GM23338 (cell line): Measurements from ENCODE around the gene SDR42E2. TPM values are rescaled to one million over a fixed set of nuclear protein-coding genes. Genes with fewer than 3 reads are reported as not detected.

Experiments used
- ATAC-seq: fragments of 200-7000 bp; cut with Tn5 transposase; 3 replicates; pipeline ENCODE4 v1.9.1; 2020
- DNase-seq: peaks from one replicate; pipeline ENCODE4 v3.0.0-alpha.2; 2015; ENCODE audit warnings: low spot score
- H2AFZ ChIP-seq: fragments of 200-600 bp; sonication (generic); 2 replicates; pipeline ENCODE4 v1.8.0; 2016; ENCODE audit warnings: antibody characterized with exemption, mild to moderate bottlenecking, moderate library complexity
- H3F3A ChIP-seq: fragments of 200-600 bp; sonication (generic); replicated peaks from 2 replicates; pipeline ENCODE4 v1.8.0; 2017; ENCODE audit warnings: antibody characterized with exemption, mixed run types, low read depth
- H3K27ac ChIP-seq: fragments of 200-600 bp; sonication (generic); 2 replicates; pipeline ENCODE4 v1.6.1; 2016; ENCODE audit warnings: low read depth
- H3K27me3 ChIP-seq: fragments of 200-600 bp; sonication (generic); 2 replicates; pipeline ENCODE4 v1.8.0; 2016; ENCODE audit warnings: mild to moderate bottlenecking, mixed run types, moderate library complexity; ENCODE audit not compliant: insufficient read depth
- H3K36me3 ChIP-seq: fragments of 200-600 bp; sonication (generic); 2 replicates; pipeline ENCODE4 v1.8.0; 2016; ENCODE audit warnings: mild to moderate bottlenecking; ENCODE audit not compliant: insufficient read depth
- H3K4me1 ChIP-seq: fragments of 200-600 bp; sonication (generic); 2 replicates; pipeline ENCODE4 v1.8.0; 2016; ENCODE audit warnings: mild to moderate bottlenecking, moderate library complexity; ENCODE audit not compliant: insufficient read depth
- H3K4me2 ChIP-seq: fragments of 200-600 bp; sonication (generic); 2 replicates; pipeline ENCODE4 v1.7.1; 2017; ENCODE audit warnings: mixed run types
- H3K4me3 ChIP-seq: fragments of 200-600 bp; sonication (generic); 2 replicates; pipeline ENCODE4 v1.6.1; 2016; ENCODE audit warnings: mixed run types
- H3K79me2 ChIP-seq: fragments of 200-600 bp; sonication (generic); replicated peaks from 2 replicates; pipeline ENCODE4 v1.8.0; 2017; ENCODE audit warnings: mild to moderate bottlenecking; ENCODE audit not compliant: insufficient read depth
- H3K9me2 ChIP-seq: fragments of 200-600 bp; sonication (generic); 2 replicates; pipeline ENCODE4 v1.8.0; 2017; ENCODE audit not compliant: insufficient read depth
- H4K20me1 ChIP-seq: fragments of 200-600 bp; sonication (generic); replicated peaks from 2 replicates; pipeline ENCODE4 v1.8.0; 2017; ENCODE audit warnings: mild to moderate bottlenecking; ENCODE audit not compliant: insufficient read depth
- H3K27ac Mint-ChIP-seq: 2 replicates; pipeline ENCODE4 v1.8.0; 2020; ENCODE audit warnings: inconsistent platforms, mild to moderate bottlenecking, moderate library complexity, mixed read lengths
- H3K27me3 Mint-ChIP-seq: 3 replicates; pipeline ENCODE4 v1.8.0; 2022; ENCODE audit warnings: low read depth, mild to moderate bottlenecking, moderate library complexity, mixed read lengths, inconsistent platforms; ENCODE audit not compliant: insufficient read depth, poor library complexity
- H3K36me3 Mint-ChIP-seq: 3 replicates; pipeline ENCODE4 v1.8.0; 2021; ENCODE audit warnings: low read depth, mild to moderate bottlenecking, inconsistent platforms, moderate library complexity, mixed read lengths
- H3K4me1 Mint-ChIP-seq: 3 replicates; pipeline ENCODE4 v1.8.0; 2020; ENCODE audit warnings: mild to moderate bottlenecking, inconsistent platforms, mixed read lengths
- H3K4me3 Mint-ChIP-seq: 3 replicates; pipeline ENCODE4 v1.8.0; 2021; ENCODE audit warnings: moderate library complexity, mild to moderate bottlenecking, inconsistent platforms, mixed read lengths
- H3K9me3 Mint-ChIP-seq: 3 replicates; pipeline ENCODE4 v1.8.0; 2020; ENCODE audit warnings: moderate library complexity, mild to moderate bottlenecking, inconsistent platforms, mixed read lengths
- JUNB ChIP-seq: IDR thresholded peaks from one replicate; pipeline ENCODE4 v1.6.1; 2016; ENCODE audit warnings: antibody characterized with exemption; ENCODE audit not compliant: unreplicated experiment
- NANOG ChIP-seq: IDR thresholded peaks from 2 replicates; pipeline ENCODE4 v1.6.1; 2016; ENCODE audit warnings: antibody characterized with exemption, borderline replicate concordance
- ZNF114 ChIP-seq: fragments of 250-450 bp; sonication (Bioruptor Pico); IDR thresholded peaks from 2 replicates; pipeline ENCODE4 v1.5.0; 2020; ENCODE audit warnings: mild to moderate bottlenecking, moderate library complexity
- polyA plus RNA-seq: library from polyadenylated mRNA; unstranded; fragments of >200 nt; fragmentation: Nextera tagmentation; extraction: Ambion mirVana; gene quantifications from 2 replicates; pipeline ENCODE4 v1.2.1, GENCODE V29; 2016
- total RNA-seq: library from RNA; depleted of rRNA; stranded (reverse); fragments of >200 nt; shearing (Covaris generic); gene quantifications from 2 replicates; pipeline ENCODE4 v1.2.3, GENCODE V29; 2014
- TF ChIP-seq, protein P1 (sequence below): IDR thresholded peaks from 2 replicates; pipeline ENCODE4 v1.6.1; 2016; ENCODE audit warnings: antibody characterized with exemption
- TF ChIP-seq, protein P2 (sequence below), 2 experiments: fragments of 200-600 bp in 1 of 2; sonication (generic) in 1 of 2; conservative IDR thresholded peaks; 2 replicates each; pipeline versions ENCODE4 v1.5.1 to v1.6.1; 2016 to 2017; ENCODE audit warnings: antibody characterized with exemption in 2 of 2, low read depth in 2 of 2, mild to moderate bottlenecking in 2 of 2, moderate library complexity in 1 of 2
- TF ChIP-seq, protein P3 (sequence below): fragments of 250-450 bp; sonication (Bioruptor Pico); IDR thresholded peaks from 2 replicates; pipeline ENCODE4 v1.5.0; 2020; ENCODE audit warnings: mild to moderate bottlenecking, moderate library complexity

Gene SDR42E2
- total and polyA plus RNA-seq, 2 experiments from 2014 or later: 0.15 TPM; not detected in 1

DNA sequence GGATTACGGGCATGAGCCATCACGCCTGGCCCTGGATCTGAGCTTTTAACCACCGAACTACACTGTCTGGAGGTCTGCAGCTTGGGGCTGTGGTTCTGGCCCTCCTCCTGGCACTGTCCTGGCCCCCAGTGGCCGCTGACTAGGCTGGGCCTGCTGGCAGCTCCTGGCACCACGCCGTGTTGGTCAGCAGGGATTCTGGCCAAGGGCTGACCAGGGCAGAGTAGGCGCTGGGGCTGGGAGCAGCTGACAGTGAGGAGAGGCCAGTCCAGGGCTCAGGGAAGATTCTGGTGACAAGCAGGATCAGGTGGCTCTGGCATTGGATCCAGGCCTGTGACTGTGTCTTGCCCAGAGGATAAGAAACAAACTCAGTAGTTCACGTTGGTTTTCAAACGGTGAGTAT, 58.4 kb downstream of the SDR42E2 start:
- no peak overlapping the region for H3K27ac Mint-ChIP-seq
- peaks cover 15% of the 10 kb centered on the region for H3K4me1 Mint-ChIP-seq
- H3K4me2 ChIP-seq: no peak overlapping the region
- H3K79me2 ChIP-seq: peaks cover 42% of the 10 kb centered on the region
- H3K9me2 ChIP-seq: no peaks in the 10 kb centered on the region
- no peak overlapping the region for H3K4me3 ChIP-seq
- H4K20me1 ChIP-seq: 0 out of 2 replicates have a peak, but pooled peaks cover 4% of the 10 kb centered on the region
- H3K36me3 Mint-ChIP-seq: peaks cover 10% of the 10 kb centered on the region; the same call in 2 of the 3 replicates
- ATAC-seq (no peak), DNase-seq (no peak)
- no peaks in the 10 kb centered on the region for H3K27me3 Mint-ChIP-seq
- H3K36me3 ChIP-seq: no peaks in the 10 kb centered on the region
- no peaks in the 10 kb centered on the region for H3K9me3 Mint-ChIP-seq
- H3K4me1 ChIP-seq: peaks cover 9% of the 10 kb centered on the region
- no peak overlapping the region for H2AFZ ChIP-seq
- H3K4me3 Mint-ChIP-seq: no peak overlapping the region
- no peaks in the 10 kb centered on the region for H3K27me3 ChIP-seq
- H3K27ac ChIP-seq: no peak overlapping the region
- peaks cover 9% of the 10 kb centered on the region for H3F3A ChIP-seq
- TF ChIP-seq JUNB: no peak
- TF ChIP-seq ZNF114 (CRISPR knock-in tag): no peak
- TF ChIP-seq, protein P1, sequence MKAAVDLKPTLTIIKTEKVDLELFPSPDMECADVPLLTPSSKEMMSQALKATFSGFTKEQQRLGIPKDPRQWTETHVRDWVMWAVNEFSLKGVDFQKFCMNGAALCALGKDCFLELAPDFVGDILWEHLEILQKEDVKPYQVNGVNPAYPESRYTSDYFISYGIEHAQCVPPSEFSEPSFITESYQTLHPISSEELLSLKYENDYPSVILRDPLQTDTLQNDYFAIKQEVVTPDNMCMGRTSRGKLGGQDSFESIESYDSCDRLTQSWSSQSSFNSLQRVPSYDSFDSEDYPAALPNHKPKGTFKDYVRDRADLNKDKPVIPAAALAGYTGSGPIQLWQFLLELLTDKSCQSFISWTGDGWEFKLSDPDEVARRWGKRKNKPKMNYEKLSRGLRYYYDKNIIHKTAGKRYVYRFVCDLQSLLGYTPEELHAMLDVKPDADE: no peak
- TF ChIP-seq, protein P2, sequence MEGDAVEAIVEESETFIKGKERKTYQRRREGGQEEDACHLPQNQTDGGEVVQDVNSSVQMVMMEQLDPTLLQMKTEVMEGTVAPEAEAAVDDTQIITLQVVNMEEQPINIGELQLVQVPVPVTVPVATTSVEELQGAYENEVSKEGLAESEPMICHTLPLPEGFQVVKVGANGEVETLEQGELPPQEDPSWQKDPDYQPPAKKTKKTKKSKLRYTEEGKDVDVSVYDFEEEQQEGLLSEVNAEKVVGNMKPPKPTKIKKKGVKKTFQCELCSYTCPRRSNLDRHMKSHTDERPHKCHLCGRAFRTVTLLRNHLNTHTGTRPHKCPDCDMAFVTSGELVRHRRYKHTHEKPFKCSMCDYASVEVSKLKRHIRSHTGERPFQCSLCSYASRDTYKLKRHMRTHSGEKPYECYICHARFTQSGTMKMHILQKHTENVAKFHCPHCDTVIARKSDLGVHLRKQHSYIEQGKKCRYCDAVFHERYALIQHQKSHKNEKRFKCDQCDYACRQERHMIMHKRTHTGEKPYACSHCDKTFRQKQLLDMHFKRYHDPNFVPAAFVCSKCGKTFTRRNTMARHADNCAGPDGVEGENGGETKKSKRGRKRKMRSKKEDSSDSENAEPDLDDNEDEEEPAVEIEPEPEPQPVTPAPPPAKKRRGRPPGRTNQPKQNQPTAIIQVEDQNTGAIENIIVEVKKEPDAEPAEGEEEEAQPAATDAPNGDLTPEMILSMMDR (conservative IDR thresholded peaks at IDR 0.05; ENCODE audit: low read depth in 2 of 2): no peak
- TF ChIP-seq NANOG: no peak
- TF ChIP-seq, protein P3, sequence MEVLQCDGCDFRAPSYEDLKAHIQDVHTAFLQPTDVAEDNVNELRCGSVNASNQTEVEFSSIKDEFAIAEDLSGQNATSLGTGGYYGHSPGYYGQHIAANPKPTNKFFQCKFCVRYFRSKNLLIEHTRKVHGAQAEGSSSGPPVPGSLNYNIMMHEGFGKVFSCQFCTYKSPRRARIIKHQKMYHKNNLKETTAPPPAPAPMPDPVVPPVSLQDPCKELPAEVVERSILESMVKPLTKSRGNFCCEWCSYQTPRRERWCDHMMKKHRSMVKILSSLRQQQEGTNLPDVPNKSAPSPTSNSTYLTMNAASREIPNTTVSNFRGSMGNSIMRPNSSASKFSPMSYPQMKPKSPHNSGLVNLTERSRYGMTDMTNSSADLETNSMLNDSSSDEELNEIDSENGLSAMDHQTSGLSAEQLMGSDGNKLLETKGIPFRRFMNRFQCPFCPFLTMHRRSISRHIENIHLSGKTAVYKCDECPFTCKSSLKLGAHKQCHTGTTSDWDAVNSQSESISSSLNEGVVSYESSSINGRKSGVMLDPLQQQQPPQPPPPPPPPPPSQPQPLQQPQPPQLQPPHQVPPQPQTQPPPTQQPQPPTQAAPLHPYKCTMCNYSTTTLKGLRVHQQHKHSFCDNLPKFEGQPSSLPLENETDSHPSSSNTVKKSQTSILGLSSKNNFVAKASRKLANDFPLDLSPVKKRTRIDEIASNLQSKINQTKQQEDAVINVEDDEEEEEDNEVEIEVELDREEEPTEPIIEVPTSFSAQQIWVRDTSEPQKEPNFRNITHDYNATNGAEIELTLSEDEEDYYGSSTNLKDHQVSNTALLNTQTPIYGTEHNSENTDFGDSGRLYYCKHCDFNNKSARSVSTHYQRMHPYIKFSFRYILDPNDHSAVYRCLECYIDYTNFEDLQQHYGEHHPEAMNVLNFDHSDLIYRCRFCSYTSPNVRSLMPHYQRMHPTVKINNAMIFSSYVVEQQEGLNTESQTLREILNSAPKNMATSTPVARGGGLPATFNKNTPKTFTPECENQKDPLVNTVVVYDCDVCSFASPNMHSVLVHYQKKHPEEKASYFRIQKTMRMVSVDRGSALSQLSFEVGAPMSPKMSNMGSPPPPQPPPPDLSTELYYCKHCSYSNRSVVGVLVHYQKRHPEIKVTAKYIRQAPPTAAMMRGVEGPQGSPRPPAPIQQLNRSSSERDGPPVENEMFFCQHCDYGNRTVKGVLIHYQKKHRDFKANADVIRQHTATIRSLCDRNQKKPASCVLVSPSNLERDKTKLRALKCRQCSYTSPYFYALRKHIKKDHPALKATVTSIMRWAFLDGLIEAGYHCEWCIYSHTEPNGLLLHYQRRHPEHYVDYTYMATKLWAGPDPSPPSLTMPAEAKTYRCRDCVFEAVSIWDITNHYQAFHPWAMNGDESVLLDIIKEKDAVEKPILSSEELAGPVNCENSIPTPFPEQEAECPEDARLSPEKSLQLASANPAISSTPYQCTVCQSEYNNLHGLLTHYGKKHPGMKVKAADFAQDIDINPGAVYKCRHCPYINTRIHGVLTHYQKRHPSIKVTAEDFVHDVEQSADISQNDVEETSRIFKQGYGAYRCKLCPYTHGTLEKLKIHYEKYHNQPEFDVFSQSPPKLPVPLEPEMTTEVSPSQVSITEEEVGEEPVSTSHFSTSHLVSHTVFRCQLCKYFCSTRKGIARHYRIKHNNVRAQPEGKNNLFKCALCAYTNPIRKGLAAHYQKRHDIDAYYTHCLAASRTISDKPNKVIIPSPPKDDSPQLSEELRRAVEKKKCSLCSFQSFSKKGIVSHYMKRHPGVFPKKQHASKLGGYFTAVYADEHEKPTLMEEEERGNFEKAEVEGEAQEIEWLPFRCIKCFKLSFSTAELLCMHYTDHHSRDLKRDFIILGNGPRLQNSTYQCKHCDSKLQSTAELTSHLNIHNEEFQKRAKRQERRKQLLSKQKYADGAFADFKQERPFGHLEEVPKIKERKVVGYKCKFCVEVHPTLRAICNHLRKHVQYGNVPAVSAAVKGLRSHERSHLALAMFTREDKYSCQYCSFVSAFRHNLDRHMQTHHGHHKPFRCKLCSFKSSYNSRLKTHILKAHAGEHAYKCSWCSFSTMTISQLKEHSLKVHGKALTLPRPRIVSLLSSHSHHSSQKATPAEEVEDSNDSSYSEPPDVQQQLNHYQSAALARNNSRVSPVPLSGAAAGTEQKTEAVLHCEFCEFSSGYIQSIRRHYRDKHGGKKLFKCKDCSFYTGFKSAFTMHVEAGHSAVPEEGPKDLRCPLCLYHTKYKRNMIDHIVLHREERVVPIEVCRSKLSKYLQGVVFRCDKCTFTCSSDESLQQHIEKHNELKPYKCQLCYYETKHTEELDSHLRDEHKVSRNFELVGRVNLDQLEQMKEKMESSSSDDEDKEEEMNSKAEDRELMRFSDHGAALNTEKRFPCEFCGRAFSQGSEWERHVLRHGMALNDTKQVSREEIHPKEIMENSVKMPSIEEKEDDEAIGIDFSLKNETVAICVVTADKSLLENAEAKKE (CRISPR knock-in tag): no peak
